Measurements from ENCODE around the gene KCNQ1OT1. TPM values are rescaled to one million over a fixed set of nuclear protein-coding genes. Genes with fewer than 3 reads are reported as not detected.

The KCNQ1OT1 gene
- total and polyA plus RNA-seq, 2 experiments from 2014 or later: 3.1 to 7.9 TPM

- no peak for TF ChIP-seq EZH2phosphoT487 (IDR thresholded peaks at IDR 0.05; ENCODE audit: low read depth, severe bottlenecking, unreplicated experiment)
- no peak for TF ChIP-seq CTCF (IDR thresholded peaks at IDR 0.05; ENCODE audit: poor library complexity)
- TF ChIP-seq EZH2 (IDR thresholded peaks at IDR 0.05; ENCODE audit: borderline replicate concordance): no peak
- Histone ChIP-seq H3K27me3 (no peaks in the 10 kb centered on the region), H3K9me3 (ENCODE audit: low read depth) (no peaks in the 10 kb centered on the region), H3K4me2 (no peak overlapping the region), H3K9me2 (replicated peaks; ENCODE audit: insufficient read depth) (no peaks in the 10 kb centered on the region), H2AFZ (no peak overlapping the region), H3K4me3 (no peak overlapping the region), H3K27ac (no peak overlapping the region), H3K36me3 (replicated peaks; ENCODE audit: insufficient read depth, low read depth) (no peaks in the 10 kb centered on the region), H4K20me1 (ENCODE audit: insufficient read depth, poor library complexity, severe bottlenecking) (no peaks in the 10 kb centered on the region), H3K79me2 (no peaks in the 10 kb centered on the region), H3K4me1 (ENCODE audit: insufficient read depth) (peaks cover 35% of the 10 kb centered on the region)
- WGBS (ENCODE audit: low lambda C conversion rate, missing lambda C conversion rate): 91% methylated on average over 28 of the region's 28 CpGs
- no peak for DNase-seq (ENCODE audit: low spot score)
Observed at GRCh38 chr11:2731130-2732125, 31.6 kb upstream of the KCNQ1OT1 start.

GRCh38 chr11:2730272-2731129, 30.7 kb upstream of the KCNQ1OT1 start:
- DNase-seq (ENCODE audit: low spot score): no peak
- TF ChIP-seq CTCF (IDR thresholded peaks at IDR 0.05; ENCODE audit: poor library complexity) (no peak), EZH2 (IDR thresholded peaks at IDR 0.05; ENCODE audit: borderline replicate concordance) (no peak)
- Histone ChIP-seq H3K4me2 (peak overlapping the region; percentile 56), H3K27ac (peak overlapping the region; percentile 63), H3K79me2 (no peaks in the 10 kb centered on the region), H3K27me3 (no peaks in the 10 kb centered on the region), H3K4me1 (ENCODE audit: insufficient read depth) (peaks cover 45% of the 10 kb centered on the region), H3K4me3 (no peak overlapping the region), H3K36me3 (replicated peaks; ENCODE audit: insufficient read depth, low read depth) (no peaks in the 10 kb centered on the region), H4K20me1 (ENCODE audit: insufficient read depth, poor library complexity, severe bottlenecking) (no peaks in the 10 kb centered on the region), H2AFZ (no peak overlapping the region), H3K9me3 (ENCODE audit: low read depth) (no peaks in the 10 kb centered on the region), H3K9me2 (replicated peaks; ENCODE audit: insufficient read depth) (no peaks in the 10 kb centered on the region)
- WGBS (ENCODE audit: low lambda C conversion rate, missing lambda C conversion rate): 77% methylated on average over 16 of the region's 16 CpGs

- Histone ChIP-seq H3K4me1 (ENCODE audit: insufficient read depth) (peaks cover 51% of the 10 kb centered on the region), H3K4me2 (no peak overlapping the region), H2AFZ (no peak overlapping the region), H3K79me2 (no peaks in the 10 kb centered on the region), H3K27me3 (no peaks in the 10 kb centered on the region), H3K9me3 (ENCODE audit: low read depth) (no peaks in the 10 kb centered on the region), H4K20me1 (ENCODE audit: insufficient read depth, poor library complexity, severe bottlenecking) (no peaks in the 10 kb centered on the region), H3K36me3 (replicated peaks; ENCODE audit: insufficient read depth, low read depth) (no peaks in the 10 kb centered on the region), H3K9me2 (replicated peaks; ENCODE audit: insufficient read depth) (no peaks in the 10 kb centered on the region), H3K27ac (peak overlapping the region; percentile 63), H3K4me3 (no peak overlapping the region)
- WGBS (ENCODE audit: low lambda C conversion rate, missing lambda C conversion rate): over 99% methylated on average over 9 of the region's 9 CpGs
- TF ChIP-seq EZH2phosphoT487 (IDR thresholded peaks at IDR 0.05; ENCODE audit: low read depth, severe bottlenecking, unreplicated experiment) (no peak), CTCF (IDR thresholded peaks at IDR 0.05; ENCODE audit: poor library complexity) (no peak), EZH2 (IDR thresholded peaks at IDR 0.05; ENCODE audit: borderline replicate concordance) (no peak)
- no peak for DNase-seq (ENCODE audit: low spot score)
Observed at GRCh38 chr11:2729841-2730240, 30.0 kb upstream of the KCNQ1OT1 start.

Measured in hepatocyte (in vitro differentiated cells).